NCI-H748 treated with DMSO at 0.1 percent for 48 hours (cell line): ENCODE results near the gene PSKH1.

Experiments
- DNase-seq: peaks from one replicate; lab custom pipeline; 2025; lab: John Stamatoyannopoulos, UW

PSKH1 gene

DNA sequence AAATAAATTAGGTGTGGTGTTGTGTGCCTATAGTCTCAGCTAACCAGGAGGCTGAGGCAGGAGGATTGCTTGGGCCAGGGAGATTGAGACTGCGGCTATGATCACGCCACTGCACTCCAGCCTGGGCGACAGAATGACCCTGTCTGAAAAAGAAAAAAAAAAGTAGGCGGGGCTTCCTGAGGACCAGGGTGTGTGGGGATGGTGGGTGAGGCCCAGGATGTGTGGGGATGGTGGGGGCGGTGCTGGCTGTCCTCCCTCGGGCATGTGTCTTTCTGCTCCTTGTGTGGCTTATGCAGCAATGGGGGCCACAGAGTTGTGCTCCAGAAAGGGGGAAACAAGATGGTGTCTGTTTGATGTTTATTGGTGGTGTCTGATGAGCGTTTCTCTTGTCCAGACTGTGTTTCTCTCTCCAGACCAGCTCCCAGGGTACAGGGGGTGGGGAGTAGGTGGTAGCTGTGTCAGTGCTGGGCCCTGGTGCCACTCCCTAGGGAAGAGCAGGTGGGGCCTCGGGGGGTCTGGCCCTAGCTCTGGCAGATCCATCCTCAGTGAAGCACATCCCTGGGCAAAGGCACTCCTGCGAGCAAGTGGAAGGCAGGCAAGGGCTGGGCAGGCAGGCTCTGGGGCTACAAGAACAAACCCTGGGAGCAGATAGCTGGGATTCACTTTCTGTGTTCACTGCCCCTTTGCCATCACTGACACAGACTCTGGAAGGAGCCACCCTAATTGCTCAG is 48.6 kb downstream of the PSKH1 start:
- no peak for DNase-seq

DNA sequence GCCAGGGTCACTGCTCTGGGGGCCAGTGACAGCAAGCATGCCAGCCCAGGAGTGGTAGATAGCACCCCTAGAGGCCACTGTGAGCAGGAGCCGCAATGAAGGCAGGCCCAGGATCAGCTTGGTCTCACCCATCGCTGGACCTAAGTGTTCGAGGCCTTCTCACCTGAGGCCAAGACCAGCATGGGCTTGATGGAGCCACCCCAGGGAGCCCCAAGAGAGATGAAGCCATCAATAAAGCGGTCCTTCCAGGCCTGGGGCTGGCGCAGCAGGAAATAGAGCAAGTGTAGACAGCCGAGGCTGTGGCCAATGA is 49.1 kb downstream of the PSKH1 start:
- DNase-seq = no peak

DNA sequence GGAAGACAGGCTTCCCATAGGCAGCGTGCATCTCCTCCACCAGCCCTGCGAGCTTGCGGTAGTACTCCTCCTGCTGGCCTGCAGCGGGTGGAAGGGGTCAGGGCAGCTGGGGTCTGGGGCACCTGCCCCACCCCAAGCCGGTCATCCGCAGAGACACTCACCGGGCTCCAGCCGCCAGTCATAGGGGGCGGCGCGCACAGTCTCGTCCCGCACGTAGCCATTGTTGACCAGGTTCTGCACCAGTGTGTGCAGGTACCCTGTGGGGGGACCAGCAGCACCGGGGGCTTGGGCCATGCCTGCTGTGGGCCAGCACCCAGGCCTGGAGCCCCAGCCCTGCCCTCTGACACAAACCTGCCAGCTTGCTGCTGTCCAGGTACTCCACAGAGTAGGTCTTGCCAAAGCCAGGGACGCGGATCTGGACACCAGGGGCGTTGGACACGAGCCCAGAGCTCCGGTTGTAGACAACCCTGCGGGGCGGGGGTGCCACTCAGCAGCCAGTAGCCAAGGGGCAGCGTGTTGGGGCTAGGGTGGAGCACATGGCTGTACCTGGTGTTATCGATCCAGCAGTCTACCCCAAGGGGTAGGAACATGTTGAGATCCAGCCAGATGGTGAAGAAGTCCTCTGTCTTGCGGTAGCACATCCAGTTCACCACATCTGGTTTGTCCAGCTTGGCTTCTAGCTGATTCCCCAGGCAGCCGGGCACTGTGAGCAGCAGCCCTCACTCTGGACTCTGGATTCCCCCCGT is 49.6 kb downstream of the PSKH1 start:
- no peak for DNase-seq

DNA sequence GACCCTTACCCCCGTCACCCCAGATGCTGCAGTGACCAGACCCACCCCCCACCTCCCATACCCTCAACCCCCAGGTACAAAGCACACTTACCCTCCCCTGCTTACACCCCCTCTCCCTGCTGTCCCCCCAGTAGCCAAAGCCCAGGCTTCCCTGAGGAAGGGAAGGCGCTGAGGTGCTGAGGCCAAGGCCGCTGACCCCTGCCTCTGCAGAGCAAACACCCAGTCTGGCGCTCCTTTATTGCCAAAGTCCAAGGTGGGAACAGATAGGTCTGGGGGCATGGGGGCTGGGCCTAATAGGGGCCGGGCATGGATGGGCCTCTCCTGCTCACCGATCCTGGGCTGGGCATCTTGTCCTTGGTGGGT is 50.2 kb downstream of the PSKH1 start:
- DNase-seq = no peak

DNA sequence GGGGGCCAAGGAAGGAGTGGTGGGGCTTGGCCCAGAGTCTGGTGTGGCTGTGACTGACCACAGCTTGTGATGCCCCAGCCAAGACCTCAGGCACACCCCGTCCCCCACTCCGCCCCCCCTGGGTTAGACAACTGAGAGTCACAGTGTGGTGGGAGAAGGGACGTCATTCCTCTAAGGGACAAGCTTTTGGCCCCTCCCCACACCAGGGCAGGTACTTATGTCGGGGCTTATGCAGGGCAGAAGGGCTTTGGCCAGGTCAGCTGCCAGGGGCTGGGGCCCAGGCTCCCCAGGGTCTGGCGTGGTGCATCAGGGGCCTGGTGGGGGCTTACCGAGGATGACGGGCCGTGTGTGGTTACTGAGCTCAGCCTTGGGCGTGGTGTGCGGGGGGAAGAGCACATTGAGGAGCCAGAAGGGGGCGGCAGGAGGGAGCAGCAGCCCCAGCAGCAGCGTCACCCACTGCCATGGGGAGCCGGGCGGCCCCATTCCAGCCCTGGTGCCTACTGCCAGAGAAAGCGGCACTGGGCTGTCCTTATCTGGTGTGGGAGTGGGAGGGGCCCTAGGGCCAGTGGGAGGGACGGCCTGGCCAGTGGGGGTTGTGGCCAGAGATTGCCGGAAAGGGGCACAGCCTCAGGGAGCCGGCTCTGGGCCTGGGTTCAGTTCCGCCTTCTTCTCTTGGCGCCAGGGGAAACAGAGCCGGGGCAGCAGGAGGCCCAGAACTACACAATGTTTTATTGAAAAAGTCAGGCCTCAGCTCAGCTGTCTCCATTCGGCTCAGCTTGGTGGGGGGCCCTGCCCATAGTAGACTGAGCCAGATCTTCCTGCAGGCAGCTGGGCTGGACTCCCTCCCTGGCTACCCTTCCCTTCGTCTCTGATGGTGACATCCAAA is 50.8 kb downstream of the PSKH1 start, which contains the start of gene LCAT:
Gene LCAT (minus strand): TSS at position 502 of the 886 bp plus-strand sequence. CDS start 19 bp downstream, at position 483.
- no peak for DNase-seq

DNA sequence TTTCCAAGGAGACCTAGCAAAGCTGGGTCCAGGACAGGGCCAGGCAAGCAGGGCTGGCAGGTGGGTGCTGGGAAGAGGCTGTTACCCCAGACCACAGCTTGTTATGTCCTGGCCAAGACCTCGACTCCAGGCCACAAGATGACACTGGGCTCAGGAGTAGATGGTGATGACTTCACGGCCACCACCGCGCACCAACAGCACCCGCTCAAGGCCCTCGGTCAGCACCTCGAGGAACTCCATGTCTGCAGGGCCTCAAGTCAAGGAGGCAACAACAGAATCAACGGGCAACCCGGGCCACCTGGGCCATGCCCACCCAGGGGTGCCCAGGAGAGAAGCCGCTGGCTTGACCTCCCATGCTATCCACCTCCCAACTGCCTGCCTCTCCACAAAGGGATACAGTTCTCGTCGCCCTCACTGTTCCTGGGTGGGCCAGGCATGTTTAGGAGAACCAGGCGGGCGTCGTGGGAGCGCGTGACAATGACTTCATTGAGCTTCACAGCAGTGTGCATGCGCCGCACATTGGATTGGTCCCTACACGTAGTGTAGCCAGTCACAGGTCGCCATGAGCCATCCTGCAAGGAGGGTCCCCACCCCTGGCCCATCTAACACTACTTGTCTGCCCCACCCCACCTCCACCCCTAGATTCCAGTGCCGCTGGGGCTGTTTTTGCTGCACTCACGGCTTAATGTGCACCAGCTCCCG is 51.8 kb downstream of the PSKH1 start:
- DNase-seq = no peak

DNA sequence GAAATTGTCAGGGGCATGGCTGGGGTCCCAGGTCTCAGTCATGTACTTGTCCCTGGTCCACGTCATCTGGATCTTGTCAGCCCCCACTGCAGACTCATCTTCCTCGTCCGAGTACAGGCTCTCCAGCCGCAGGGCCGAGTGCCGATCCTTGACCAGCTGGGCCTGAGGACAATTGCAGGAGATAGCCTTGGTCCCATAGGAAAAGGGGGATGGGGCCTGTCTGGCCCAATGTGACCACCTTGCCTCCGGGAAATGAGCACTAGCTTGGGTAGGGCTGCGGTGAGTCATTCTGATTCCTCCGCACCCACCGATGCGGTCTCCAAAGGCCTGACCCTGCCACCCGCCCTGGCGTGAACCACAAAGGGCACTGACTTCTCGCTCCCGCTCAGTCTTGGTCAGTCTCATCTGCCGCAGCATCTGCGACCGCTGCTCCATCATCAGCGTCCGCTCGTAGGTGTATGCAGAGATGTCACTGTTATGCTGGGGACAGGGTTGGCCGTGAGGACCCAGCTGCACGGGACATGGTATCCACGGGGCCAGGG is 52.4 kb downstream of the PSKH1 start:
- no peak for DNase-seq

DNA sequence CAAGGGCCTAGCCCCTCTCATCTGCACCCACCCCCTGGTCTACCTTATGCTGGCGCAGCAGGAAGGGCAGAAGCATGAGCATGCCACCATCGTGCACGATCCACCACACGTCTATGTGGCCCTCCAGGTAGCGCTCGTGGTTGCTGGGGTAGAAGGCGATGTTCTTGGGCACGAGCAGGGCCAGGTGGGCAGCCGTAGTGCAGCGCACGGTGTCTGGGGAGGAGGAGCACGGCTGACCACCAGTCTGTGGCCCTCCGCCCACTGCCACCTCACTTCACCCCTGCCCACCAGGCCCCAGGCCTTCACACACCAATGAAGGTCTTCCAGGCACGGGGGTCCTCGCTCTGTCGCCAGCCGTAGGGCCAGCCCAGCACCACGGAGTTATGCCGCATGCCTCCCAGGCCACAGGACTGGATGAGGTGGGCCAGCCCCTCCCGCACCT is 53.1 kb downstream of the PSKH1 start:
- no peak for DNase-seq

DNA sequence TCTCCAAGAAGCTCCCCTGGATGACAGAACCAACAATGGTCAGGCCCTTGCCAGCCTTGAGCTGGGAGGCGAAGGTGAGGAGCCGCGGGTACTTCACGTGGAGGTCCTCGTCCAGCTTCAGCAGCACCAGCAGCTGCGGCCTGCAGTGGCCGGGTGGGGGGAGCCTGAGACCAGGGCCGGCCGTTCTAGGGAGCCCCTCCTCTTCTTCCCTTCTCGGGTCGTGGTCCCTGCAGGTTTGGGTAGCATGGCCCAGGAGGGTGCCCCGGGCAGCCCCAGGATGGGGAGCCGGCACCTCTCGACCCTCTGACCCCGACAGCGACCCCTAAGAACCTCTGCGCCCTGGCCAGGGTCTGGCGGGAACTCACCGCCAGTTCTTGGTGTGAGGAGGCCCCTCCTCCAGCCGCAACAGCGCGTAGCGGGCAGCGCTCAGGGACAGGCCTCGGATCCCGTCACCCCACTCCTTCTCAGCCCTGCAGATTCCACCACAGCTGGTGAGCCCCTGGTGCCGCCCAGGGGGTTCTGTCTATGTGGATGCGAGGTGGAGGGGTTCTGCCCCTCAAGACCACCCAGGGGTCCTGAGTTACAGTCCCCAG is 54.0 kb downstream of the PSKH1 start:
- no peak for DNase-seq

DNA sequence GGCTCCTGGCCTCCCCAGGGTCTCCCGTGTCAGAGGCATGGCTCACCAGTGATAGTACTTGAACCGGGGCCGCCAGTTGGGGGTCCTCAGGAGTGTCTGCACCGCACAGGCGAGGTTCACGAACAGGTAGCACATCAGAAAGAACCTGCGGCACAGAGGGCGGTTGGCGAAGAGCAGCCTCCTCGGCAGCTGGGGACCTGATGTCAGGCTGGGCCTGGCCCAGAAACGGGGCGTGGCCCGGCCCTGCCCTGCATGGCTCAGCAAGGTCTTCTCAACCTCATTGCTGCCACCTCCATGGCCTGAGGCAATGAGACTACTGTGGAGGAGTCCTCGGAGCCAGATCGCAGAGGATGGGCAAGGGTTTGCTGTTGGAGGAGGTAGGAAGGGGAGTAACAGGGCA is 55.0 kb downstream of the PSKH1 start:
- no peak for DNase-seq

DNA sequence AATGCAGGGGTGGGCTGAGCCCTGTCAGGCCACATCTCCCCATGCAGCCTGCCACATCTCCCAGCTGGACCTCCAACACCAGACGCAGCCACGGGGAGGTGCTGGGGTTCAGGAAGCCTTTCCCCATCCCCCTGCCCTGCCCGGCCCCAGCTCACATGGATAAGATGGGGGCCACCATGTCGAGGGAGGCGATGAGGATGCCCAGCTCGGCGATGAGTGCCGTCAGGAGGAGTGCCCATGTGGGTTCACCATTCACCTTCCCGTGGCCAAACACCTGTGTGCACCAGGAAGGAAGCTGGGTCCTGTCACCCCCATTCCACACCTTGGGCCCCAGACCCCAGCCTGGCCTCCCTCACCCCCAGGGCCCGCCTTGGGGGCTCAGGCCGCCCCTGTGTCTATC is 56.6 kb downstream of the PSKH1 start:
- DNase-seq = no peak

DNA sequence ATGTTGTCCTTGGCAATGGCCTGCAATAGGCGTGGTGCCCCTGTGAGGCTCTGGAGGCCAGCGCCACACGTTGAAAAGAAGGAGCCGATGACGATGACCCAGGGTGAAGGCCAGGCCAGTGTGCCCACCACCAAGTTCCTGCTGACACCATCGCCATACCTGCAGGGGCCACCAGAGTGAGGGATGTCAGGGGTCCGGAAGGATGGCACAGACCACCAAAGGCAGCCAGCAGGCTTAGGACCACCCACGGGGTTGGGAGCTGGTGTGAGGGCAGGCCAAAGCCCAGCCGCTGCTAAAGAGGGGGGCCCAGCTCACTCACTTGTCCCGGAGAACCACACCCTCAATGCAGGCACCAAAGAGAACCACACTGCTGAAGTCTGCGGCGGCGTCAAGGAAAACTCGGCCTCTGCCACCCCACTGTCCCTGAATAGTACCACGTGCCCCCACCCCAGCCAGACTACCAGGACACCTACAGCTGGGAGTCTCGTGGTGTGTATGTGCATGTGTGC is 57.3 kb downstream of the PSKH1 start:
- no peak for DNase-seq

DNA sequence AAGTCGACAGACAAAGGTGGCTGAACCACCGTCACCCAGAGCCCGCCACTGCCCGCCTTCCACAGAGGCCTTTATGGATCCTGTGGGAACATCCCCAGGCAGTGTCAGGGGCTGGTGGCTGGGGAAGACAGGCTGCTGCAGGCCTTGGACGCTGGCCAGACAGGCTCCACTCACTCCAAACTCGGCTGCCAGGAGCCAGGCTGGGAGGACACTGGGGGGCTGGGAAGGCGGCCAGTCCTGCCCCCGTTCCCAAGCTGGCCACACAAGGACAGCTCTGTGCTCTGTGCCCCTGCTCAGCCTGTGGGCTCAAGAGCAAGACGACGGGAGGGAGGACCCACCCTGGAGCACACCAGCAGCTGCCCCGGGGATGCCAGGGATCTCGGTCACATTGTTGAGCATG is 58.4 kb downstream of the PSKH1 start:
- no peak for DNase-seq

DNA sequence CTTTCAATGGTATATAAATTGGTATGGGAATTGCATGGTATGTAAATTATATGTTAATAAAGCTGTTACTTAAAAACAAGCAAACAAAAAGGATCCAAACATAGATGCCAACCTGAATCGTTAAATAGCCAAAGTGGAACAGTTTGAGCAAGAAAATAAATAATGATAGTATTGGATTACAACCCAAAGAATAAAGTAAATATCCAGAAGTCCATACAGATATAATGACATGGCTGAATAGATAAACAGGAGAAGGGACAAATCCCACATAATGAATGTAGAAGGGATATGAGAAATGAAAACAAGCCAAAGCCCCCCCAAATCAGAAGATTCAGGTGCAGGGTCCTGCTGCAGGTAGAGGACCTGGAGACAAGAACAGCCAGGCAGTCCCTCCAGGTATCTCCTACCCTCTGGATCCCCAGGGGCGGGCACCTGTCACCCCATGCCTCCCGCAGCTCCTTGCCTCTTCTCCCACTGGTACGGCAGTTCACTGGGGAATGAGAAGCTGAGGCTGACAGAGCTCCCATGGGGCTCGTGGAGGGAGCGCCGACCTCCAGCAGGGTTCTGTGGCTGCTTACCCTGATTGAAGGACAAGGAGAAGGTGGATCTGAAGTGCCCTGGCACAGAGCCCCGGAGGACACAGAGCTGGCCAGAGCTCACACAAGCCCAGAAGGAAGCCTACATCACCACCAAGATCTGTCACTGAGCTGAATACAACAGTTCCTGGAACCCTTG is 60.8 kb downstream of the PSKH1 start:
- DNase-seq = no peak

DNA sequence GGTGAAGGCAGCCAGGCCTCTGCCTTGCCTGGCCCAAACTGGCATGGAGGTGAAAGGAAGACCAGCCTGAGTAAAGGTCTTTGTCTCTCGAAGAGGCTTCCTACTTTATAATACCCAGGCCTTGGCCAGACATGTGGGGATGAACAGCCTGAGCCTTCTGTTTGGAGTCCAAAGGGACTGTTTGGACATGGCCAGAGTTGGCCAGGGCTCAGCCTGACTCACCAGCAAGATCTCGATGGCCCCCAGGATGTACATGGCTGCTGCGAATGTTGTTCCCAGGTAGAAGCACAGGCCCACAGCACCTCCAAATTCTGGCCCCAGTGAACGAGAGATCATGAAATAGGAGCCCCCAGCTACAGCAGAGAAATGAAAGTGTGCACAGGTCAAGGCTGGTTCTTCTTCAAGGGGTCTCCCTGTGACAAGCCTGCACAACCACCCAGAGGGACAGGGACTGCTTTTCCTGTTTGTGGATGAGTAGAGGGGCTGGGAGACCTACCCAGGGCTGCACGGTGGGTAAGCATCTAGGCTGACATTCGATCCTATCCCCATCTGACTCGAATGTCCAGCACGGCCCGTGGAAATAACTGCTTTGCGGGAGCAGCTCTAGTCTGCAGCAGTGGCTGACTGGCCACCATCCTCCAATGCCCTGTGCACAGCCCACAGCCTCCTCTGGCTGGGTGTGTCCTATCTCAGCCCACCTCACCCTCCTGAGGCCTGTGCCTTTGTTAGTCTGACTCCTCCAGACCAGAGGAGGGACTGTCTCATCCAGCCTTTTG is 61.6 kb downstream of the PSKH1 start:
- no peak for DNase-seq

DNA sequence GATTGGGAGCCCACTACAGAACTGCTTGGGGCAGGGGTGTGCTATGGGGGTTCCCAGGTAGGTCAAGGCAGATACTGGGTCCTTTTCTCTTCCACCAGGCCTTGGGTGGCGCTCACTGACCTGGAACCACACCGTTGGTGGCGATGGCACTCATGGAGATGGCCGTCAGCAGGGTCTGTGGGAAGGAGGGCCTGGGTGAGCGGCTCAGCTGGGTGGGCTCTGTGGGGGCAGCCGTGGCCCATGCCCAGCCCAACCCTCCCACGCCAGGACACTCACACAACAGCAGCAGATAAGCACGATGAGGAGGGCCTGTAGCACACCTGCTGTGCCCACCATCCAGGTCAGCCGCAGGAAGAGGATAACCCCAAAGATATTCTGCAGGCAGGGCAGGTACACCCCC is 64.6 kb downstream of the PSKH1 start:
- DNase-seq = no peak

DNA sequence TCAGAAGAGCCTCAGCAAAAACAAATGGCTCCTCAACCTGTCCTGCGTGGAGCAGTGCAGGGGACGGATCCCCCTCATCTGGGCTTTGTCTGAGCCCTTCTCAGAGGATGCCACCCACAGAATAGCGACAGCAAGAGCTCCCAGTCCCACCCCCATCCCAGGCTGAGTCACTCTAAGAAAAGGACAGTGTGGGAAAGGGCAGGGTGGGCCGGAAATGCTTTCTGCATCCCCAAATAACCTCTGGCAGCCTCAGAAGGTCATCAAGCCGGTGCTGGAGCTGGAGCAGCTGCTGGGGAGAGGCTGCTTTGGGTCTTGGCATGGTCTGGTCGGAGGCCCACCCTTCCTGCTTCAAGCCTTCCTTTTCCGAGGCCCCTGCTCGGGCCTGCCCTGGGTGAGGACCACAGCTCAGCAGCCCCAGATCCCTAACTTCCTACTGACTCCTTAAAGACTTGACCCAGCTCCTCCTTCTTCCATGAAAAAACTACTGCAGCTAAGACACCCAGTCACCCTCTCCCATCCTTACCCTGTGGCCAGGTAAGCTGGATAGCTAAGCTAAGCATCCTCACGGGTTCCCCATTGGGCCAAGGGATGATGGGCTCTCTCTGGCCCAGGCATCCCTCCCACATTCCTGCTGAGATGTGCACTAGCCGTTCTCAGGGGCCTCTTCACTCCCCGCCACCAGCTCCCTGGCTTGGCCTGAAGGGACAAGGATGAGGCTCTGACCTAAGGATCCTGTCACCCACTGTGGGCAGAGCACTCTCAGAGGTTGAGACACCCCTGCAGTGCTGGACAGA is 66.7 kb downstream of the PSKH1 start:
- DNase-seq = no peak

DNA sequence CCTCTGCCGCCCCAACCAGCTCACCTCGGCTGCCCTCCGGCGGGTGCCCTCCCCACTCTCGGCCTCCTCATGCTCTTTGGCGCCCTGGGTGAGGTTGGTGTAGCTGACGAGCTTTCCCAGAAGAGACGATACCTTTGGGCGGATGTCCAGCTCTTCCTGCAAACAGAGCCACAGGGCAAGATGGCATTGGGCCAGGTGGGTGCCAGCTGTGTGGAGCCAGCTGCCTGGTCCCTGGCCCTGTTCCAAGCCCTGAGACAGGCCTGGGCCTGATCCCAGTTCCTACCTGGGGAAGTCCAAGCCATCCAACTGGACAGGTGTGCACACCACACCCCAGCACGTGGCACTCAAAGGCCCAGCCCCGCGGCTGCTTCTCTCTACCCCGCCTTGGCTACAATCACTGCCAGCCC is 68.5 kb downstream of the PSKH1 start:
- DNase-seq = peak; percentile 88

DNA sequence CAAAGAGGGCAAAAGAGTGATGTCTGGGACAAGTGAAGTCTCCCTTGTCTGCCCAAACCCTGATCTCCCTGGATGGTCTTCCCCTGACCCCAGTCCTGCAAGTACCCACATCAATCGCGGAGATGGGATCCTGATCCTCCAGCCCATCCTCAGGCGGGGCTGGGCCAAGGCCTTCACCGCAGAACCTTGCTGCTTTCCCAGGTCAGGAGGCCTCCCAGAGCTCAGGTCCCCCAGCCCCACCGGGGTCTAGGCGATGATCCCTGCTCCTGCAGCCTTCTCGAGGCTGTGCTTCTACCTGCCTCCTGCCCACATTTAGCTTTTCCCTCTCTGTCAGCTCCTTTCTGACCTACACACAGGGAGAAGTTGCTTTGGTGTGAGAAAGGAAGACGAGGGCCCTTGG is 69.1 kb downstream of the PSKH1 start:
- DNase-seq = no peak
